GM23248 (cell line): Measurements from ENCODE around the gene ALDH8A1.

Experiments
- EZH2 ChIP-seq: fragments of 200-600 bp; sonication (generic); IDR thresholded peaks from 2 replicates; pipeline ENCODE4 v1.6.1; 2018; ENCODE audit warnings: antibody characterized with exemption, mild to moderate bottlenecking; ENCODE audit not compliant: insufficient read depth, poor library complexity, severe bottlenecking
- EZH2phosphoT487 ChIP-seq: fragments of 200-600 bp; sonication (generic); IDR thresholded peaks from 2 replicates; pipeline ENCODE4 v1.6.1; 2018; ENCODE audit warnings: antibody characterized with exemption, moderate library complexity, mild to moderate bottlenecking, low read depth; ENCODE audit not compliant: insufficient read depth

DNA sequence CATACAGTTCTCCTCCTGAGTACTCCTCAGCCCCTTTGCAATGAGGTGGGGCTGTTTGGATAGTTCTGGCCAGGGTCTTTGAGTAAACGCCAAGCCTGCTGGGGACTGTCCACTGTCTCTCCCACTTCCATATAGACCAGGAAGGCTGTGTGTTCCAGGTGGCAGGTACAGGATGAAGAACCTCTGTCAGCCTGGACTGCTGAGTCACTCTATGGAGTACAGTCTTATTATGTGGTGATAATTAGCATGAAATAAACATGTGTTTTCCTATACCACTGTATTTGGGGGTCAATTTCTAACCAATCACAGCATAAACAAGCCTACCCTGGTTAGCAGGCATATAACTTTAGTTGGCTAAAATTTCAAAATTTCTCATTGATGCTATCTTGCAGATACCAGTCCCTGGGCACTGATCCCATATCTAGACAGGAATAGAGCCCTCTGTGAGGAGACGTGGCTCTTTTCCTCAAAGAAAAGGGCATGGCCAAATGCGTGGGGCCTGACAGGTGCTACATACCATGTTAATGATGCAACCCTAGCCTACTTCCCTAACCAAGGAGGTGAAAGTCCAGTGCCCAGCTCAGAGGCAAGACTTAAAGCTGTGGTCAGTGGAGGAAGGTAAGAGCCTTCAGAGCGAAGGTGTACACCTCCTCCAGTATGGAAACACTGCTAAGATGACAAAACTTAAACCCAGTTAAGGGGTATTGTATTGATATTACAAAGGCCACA is 4.5 kb upstream of the ALDH8A1 start:
- TF ChIP-seq EZH2 (no peak), EZH2phosphoT487 (no peak)
